Liver (tissue), 9 donors: ENCODE results near the gene WNT3A. TPM values are rescaled to one million over a fixed set of nuclear protein-coding genes. Genes with fewer than 3 reads are reported as not detected.

Experiments used
- DNase-seq: peaks from one replicate; pipeline ENCODE4 v3.0.0-alpha.2; 2017; ENCODE audit warnings: low spot score
- H3K27ac ChIP-seq, 2 donors: one replicate each; pipeline ENCODE4 v1.7.0; 2013; ENCODE audit warnings: inconsistent platforms in 2 of 2, low read length in 2 of 2, control low read depth in 1 of 2, low read depth in 1 of 2, mild to moderate bottlenecking in 1 of 2
- H3K27me3 ChIP-seq, 4 donors: one replicate each; pipeline versions ENCODE4 v1.6.1 to v1.7.0; 2013; ENCODE audit warnings: low read length in 3 of 4, inconsistent platforms in 1 of 4, mild to moderate bottlenecking in 1 of 4, moderate library complexity in 1 of 4; ENCODE audit not compliant: control insufficient read depth in 4 of 4, insufficient read depth in 4 of 4
- H3K36me3 ChIP-seq, 4 donors: one replicate each; pipeline versions ENCODE4 v1.6.1 to v1.7.0; 2013; ENCODE audit warnings: low read length in 3 of 4, mild to moderate bottlenecking in 3 of 4, low read depth in 1 of 4, moderate library complexity in 1 of 4; ENCODE audit not compliant: control insufficient read depth in 4 of 4, insufficient read depth in 3 of 4
- H3K4me1 ChIP-seq, 4 donors: one replicate each; pipeline versions ENCODE4 v1.6.1 to v1.7.0; 2013; ENCODE audit warnings: low read length in 3 of 4, mild to moderate bottlenecking in 3 of 4, moderate library complexity in 1 of 4; ENCODE audit not compliant: control insufficient read depth in 4 of 4, insufficient read depth in 4 of 4
- H3K4me3 ChIP-seq, 3 donors: one replicate each; pipeline versions ENCODE4 v1.6.1 to v1.7.0; 2013; ENCODE audit warnings: low read length in 3 of 3, control low read depth in 1 of 3, low read depth in 1 of 3, mild to moderate bottlenecking in 1 of 3
- H3K9ac ChIP-seq, 2 donors: one replicate each; pipeline ENCODE4 v1.7.0; 2013; ENCODE audit warnings: low read length in 2 of 2, mild to moderate bottlenecking in 2 of 2, moderate library complexity in 2 of 2, control low read depth in 1 of 2, low read depth in 1 of 2
- H3K9me3 ChIP-seq, 4 donors: one replicate each; pipeline versions ENCODE4 v1.6.1 to v1.7.0; 2013; ENCODE audit warnings: low read length in 3 of 4; ENCODE audit not compliant: control insufficient read depth in 4 of 4
- FOXA2 ChIP-seq: IDR thresholded peaks from 2 replicates; pipeline ENCODE4 v1.6.1; 2016; ENCODE audit warnings: antibody characterized with exemption
- HNF4A ChIP-seq, 2 donors: conservative IDR thresholded peaks; 2 replicates each; pipeline ENCODE4 v1.6.1; 2016; ENCODE audit warnings: antibody characterized with exemption in 2 of 2, mild to moderate bottlenecking in 2 of 2
- HNF4G ChIP-seq: IDR thresholded peaks from 2 replicates; pipeline ENCODE4 v1.6.1; 2016; ENCODE audit warnings: antibody characterized with exemption
- RXRA ChIP-seq, 2 donors: IDR thresholded peaks; 2 replicates each; pipeline ENCODE4 v1.6.1; 2017 to 2018; ENCODE audit warnings: antibody characterized with exemption in 2 of 2, mild to moderate bottlenecking in 1 of 2
- TAF1 ChIP-seq: conservative IDR thresholded peaks from 2 replicates; pipeline ENCODE4 v1.6.1; 2016; ENCODE audit warnings: antibody characterized with exemption, mild to moderate bottlenecking
- YY1 ChIP-seq: IDR thresholded peaks from 2 replicates; pipeline ENCODE4 v1.6.1; 2016; ENCODE audit warnings: antibody characterized with exemption, mild to moderate bottlenecking
- ZBTB33 ChIP-seq: IDR thresholded peaks from 2 replicates; pipeline ENCODE4 v1.6.1; 2016; ENCODE audit warnings: antibody characterized with exemption
- WGBS: extraction: QIAGEN DNeasy Blood & Tissue Kit; methylation state at CpG from one replicate; pipeline ENCODE4 v1.1.7; 2013; 5-methylcytosine and 5-hydroxymethylcytosine counted together
- polyA plus RNA-seq, 2 donors: library from polyadenylated mRNA; stranded (reverse) in 1 of 2; unstranded in 1 of 2; fragments of 200-250 nt in 1 of 2; fragments of >200 nt in 1 of 2; fragmentation: Nextera tagmentation in 1 of 2; extraction: Ambion mirVana in 1 of 2; gene quantifications; one replicate each; pipeline versions ENCODE4 v1.2.1 to v1.2.3, GENCODE V29; 2013 to 2015
- total RNA-seq, 2 donors: library from RNA; depleted of rRNA; stranded (reverse); fragments of >200 nt; gene quantifications; one replicate each; pipeline ENCODE4 v1.2.3, GENCODE V29; 2014
- TF ChIP-seq, protein P1 (sequence below): IDR thresholded peaks from 2 replicates; pipeline ENCODE4 v1.6.1; 2016; ENCODE audit warnings: antibody characterized with exemption
- donor health status: healthy.
- donor health status: healthy.
- donor health status: healthy.
- donor health status: healthy.
- donor health status: healthy.

Gene WNT3A
- total and polyA plus RNA-seq, 4 donors: not detected

DNA sequence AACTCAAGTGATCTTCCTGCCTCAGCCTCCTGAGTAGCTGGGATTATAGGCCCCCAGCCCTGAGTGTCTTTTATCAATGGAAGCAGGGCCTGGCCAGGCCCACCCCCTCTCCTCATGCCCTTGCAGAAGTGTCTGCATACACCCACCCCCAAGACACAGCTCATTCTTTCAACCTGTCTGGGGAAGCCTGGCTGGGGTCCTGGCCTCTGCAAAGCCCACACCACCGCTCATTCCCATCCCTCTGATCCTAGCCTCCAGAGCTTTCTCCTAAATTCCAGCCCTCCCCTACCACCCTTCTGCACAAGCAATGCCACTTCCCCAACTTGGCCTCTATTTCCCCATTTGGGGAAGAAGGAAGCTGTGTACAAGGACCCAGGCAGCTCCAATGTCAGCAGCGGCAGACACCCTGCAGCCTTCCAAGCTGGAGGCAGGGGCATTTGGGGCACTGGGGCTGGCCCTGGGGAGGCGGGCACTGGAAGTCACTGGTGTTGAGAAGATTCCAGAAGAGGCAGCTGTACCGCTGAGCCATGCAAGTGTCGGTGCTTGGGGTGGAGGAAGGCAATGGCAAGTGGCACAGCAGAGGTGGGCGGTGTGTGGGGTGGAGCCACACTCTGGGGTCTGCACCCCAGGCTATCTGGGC lies 42.0 kb downstream of the WNT3A start:
- 91% methylated on average over 6 of the region's 6 CpGs for WGBS
- Histone ChIP-seq H3K9me3 (no peaks in the 10 kb centered on the region), H3K9ac (no peak overlapping the region), H3K36me3 (no peaks in the 10 kb centered on the region), H3K4me1 (no peaks in the 10 kb centered on the region), H3K27ac (no peak overlapping the region), H3K27me3 (peaks cover 0 to 5% (median 0%) of the 10 kb centered on the region in 4 donors), H3K4me3 (no peak overlapping the region)
- DNase-seq: no peak
- TF ChIP-seq, protein P1, sequence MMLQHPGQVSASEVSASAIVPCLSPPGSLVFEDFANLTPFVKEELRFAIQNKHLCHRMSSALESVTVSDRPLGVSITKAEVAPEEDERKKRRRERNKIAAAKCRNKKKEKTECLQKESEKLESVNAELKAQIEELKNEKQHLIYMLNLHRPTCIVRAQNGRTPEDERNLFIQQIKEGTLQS: no peak
- no peak for TF ChIP-seq FOXA2
- TF ChIP-seq HNF4G: no peak
- TF ChIP-seq RXRA (IDR thresholded peaks at IDR 0.05): no peak
- TF ChIP-seq HNF4A (conservative IDR thresholded peaks at IDR 0.05): no peak
- TF ChIP-seq TAF1: no peak

- Histone ChIP-seq H3K4me3 (no peak overlapping the region), H3K27me3 (peaks cover 0 to 5% (median 0%) of the 10 kb centered on the region in 4 donors), H3K9ac (no peak overlapping the region), H3K9me3 (no peaks in the 10 kb centered on the region), H3K4me1 (no peaks in the 10 kb centered on the region), H3K27ac (no peak overlapping the region), H3K36me3 (no peaks in the 10 kb centered on the region)
- 90% methylated on average over 30 of the region's 30 CpGs for WGBS
- no peak for DNase-seq
- no peak for TF ChIP-seq YY1
- no peak for TF ChIP-seq HNF4A (conservative IDR thresholded peaks at IDR 0.05)
- no peak for TF ChIP-seq RXRA (IDR thresholded peaks at IDR 0.05)
- TF ChIP-seq ZBTB33: no peak
Measured at GRCh38 chr1:228050571-228051231, 43.9 kb downstream of the WNT3A start.

DNA sequence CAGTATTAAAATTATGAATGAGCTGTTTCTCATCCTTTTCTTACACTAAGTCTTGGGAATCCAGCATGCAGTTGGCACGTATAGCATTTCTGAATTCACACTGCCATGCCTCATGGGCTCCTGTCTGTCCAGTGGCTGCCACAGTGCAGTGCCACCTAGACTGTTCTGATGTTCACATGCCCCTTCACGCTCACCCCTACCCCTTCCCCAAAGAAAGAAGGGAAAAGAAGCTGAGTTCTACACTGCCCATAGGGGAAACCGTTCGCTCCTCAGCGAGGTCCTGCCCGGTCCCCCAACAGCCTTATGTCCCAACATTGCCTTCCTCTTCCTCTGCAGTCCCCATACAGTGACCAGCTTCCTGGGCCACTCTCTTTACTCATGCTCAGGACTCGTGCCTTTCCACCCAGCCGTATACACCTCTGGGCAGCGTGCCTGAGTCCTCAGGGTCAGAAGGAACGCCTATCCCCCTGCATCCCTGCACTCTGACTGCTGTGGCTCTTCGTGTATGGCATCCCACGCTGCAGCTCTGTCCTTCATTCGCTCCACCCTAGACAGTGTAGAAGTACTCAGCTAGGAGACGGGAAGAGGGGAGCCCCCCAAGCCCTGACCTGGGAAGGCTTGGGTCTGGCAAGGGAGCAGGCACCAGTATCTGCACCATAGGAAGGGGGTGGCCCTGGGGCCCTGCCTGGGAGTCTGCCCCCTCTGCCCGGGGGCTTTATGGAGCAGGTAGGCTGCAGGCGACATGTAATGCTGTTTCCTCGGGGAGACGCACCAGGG lies 51.6 kb downstream of the WNT3A start:
- Histone ChIP-seq H3K36me3 (no peaks in the 10 kb centered on the region), H3K4me1 (peaks cover 0 to 7% (median 4%) of the 10 kb centered on the region in 4 donors), H3K9me3 (peaks cover 0 to 5% (median under 1%) of the 10 kb centered on the region in 4 donors), H3K9ac (no peak overlapping the region), H3K27ac (no peak overlapping the region), H3K4me3 (no peak overlapping the region), H3K27me3 (peaks cover 0 to 11% (median 6%) of the 10 kb centered on the region in 4 donors)
- 49% methylated on average over 18 of the region's 18 CpGs for WGBS
- no peak for DNase-seq
- TF ChIP-seq TAF1: no peak
